IMR-90 (cell line): Measurements from ENCODE around the gene RASSF4. TPM values are rescaled to one million over a fixed set of nuclear protein-coding genes. Genes with fewer than 3 reads are reported as not detected.

Source experiments
- ATAC-seq: fragments of 200-7000 bp; cut with Tn5 transposase; 2 replicates; pipeline ENCODE4 v1.9.1; 2020; ENCODE audit warnings: low read depth, mild to moderate bottlenecking, moderate library complexity
- BruUV-seq: library from RNA; stranded (reverse); fragments of 400-500 nt; replicated peaks from 2 replicates; lab custom pipeline; 2021; lab: Mats Ljungman, UMichigan
- CTCF ChIA-PET: fragments of 300-600 bp; formaldehyde crosslinking; extraction: SDS; loops from one replicate; lab custom pipeline; 2021; ENCODE audit warnings: antibody characterized with exemption; lab: Yijun Ruan, JAX
- POLR2A ChIA-PET: fragments of 300-600 bp; sonication (Branson Sonifier 250); formaldehyde crosslinking; loops from one replicate; lab custom pipeline; 2022; ENCODE audit warnings: antibody characterized with exemption; ENCODE audit not compliant: unreplicated experiment; lab: Charles Lee
- DNase-seq: peaks from one replicate; pipeline ENCODE4 v3.0.0; 2013
- H2AFZ ChIP-seq: replicated peaks from 2 replicates; pipeline ENCODE3; 2013; ENCODE audit warnings: low read length, mild to moderate bottlenecking; ENCODE audit not compliant: poor library complexity
- H2AK5ac ChIP-seq: 2 replicates; pipeline ENCODE4 v1.6.1; 2013; ENCODE audit warnings: low read depth, low read length, inconsistent platforms
- H2AK9ac ChIP-seq: replicated peaks from 2 replicates; pipeline ENCODE3; 2013; ENCODE audit warnings: mild to moderate bottlenecking, low read depth, low read length, moderate library complexity; ENCODE audit not compliant: poor library complexity
- H2BK120ac ChIP-seq: 2 replicates; pipeline ENCODE4 v1.6.1; 2013; ENCODE audit warnings: low read depth, low read length, inconsistent platforms
- H2BK15ac ChIP-seq: 3 replicates; pipeline ENCODE4 v1.6.1; 2013; ENCODE audit warnings: low read depth, low read length, inconsistent platforms
- H2BK20ac ChIP-seq: 2 replicates; pipeline ENCODE4 v1.6.1; 2013; ENCODE audit warnings: low read depth, mild to moderate bottlenecking, inconsistent platforms, low read length, moderate library complexity
- H2BK5ac ChIP-seq: 2 replicates; pipeline ENCODE4 v1.6.1; 2013; ENCODE audit warnings: mild to moderate bottlenecking, low read depth, low read length, inconsistent platforms; ENCODE audit not compliant: poor library complexity, severe bottlenecking
- H3K14ac ChIP-seq: replicated peaks from 2 replicates; pipeline ENCODE4 v1.6.1; 2013; ENCODE audit warnings: low read depth, low read length, inconsistent platforms
- H3K18ac ChIP-seq: 2 replicates; pipeline ENCODE4 v1.6.1; 2013; ENCODE audit warnings: low read depth, low read length, control low read depth
- H3K23ac ChIP-seq: 2 replicates; pipeline ENCODE4 v1.6.1; 2013; ENCODE audit warnings: low read depth, low read length, inconsistent platforms
- H3K27ac ChIP-seq: 2 replicates; pipeline ENCODE4 v1.5.1; 2013; ENCODE audit warnings: mild to moderate bottlenecking, control low read depth, low read length; ENCODE audit not compliant: insufficient read depth
- H3K27me3 ChIP-seq: 2 replicates; pipeline ENCODE4 v1.6.1; 2013; ENCODE audit warnings: low read length; ENCODE audit not compliant: control insufficient read depth, insufficient read depth
- H3K36me3 ChIP-seq: 2 replicates; pipeline ENCODE4 v1.6.1; 2013; ENCODE audit warnings: low read length, mixed read lengths; ENCODE audit not compliant: control insufficient read depth, insufficient read depth
- H3K4ac ChIP-seq: 2 replicates; pipeline ENCODE4 v1.6.1; 2013; ENCODE audit warnings: low read depth, low read length, inconsistent platforms
- H3K4me1 ChIP-seq: 2 replicates; pipeline ENCODE4 v1.6.1; 2013; ENCODE audit warnings: low read length, mixed read lengths; ENCODE audit not compliant: control insufficient read depth, insufficient read depth
- H3K4me2 ChIP-seq: 2 replicates; pipeline ENCODE4 v1.6.1; 2013; ENCODE audit warnings: low read depth, mild to moderate bottlenecking, control low read depth, low read length, moderate library complexity
- H3K4me3 ChIP-seq: 2 replicates; pipeline ENCODE4 v1.5.1; 2013; ENCODE audit warnings: low read depth, mild to moderate bottlenecking, control low read depth, low read length, moderate library complexity; ENCODE audit not compliant: insufficient read depth
- H3K56ac ChIP-seq: 2 replicates; pipeline ENCODE4 v1.6.1; 2013; ENCODE audit warnings: low read length, inconsistent platforms; ENCODE audit not compliant: insufficient read depth; ENCODE audit errors: extremely low read depth
- H3K79me1 ChIP-seq, 2 experiments: 2 replicates each; pipeline ENCODE4 v1.6.1; 2013; ENCODE audit warnings: low read length in 2 of 2, inconsistent platforms in 1 of 2, low read depth in 1 of 2
- H3K9ac ChIP-seq: 2 replicates; pipeline ENCODE4 v1.6.1; 2013; ENCODE audit warnings: low read depth, low read length, control low read depth
- H3K9me1 ChIP-seq: 2 replicates; pipeline ENCODE4 v1.6.1; 2013; ENCODE audit warnings: low read length, inconsistent platforms; ENCODE audit not compliant: insufficient read depth
- H3K9me3 ChIP-seq: 2 replicates; pipeline ENCODE4 v1.6.1; 2013; ENCODE audit warnings: low read length; ENCODE audit not compliant: control insufficient read depth, insufficient read depth
- H4K20me1 ChIP-seq: 2 replicates; pipeline ENCODE4 v1.6.1; 2013; ENCODE audit warnings: low read length, inconsistent platforms; ENCODE audit not compliant: insufficient read depth
- H4K5ac ChIP-seq: 2 replicates; pipeline ENCODE4 v1.6.1; 2013; ENCODE audit warnings: mild to moderate bottlenecking, low read depth, low read length, control low read depth
- H4K8ac ChIP-seq, 2 experiments: 2 replicates each; pipeline ENCODE4 v1.6.1; 2013; ENCODE audit warnings: low read depth in 2 of 2, low read length in 2 of 2, control low read depth in 1 of 2, inconsistent platforms in 1 of 2
- H4K91ac ChIP-seq: 2 replicates; pipeline ENCODE4 v1.6.1; 2013; ENCODE audit warnings: low read depth, low read length, inconsistent platforms; ENCODE audit not compliant: insufficient read depth
- BHLHE40 ChIP-seq: fragments of 150-350 bp; IDR thresholded peaks from 2 replicates; pipeline ENCODE4 v1.6.1; 2016; ENCODE audit warnings: mild to moderate bottlenecking, low read depth, low read length
- CEBPB ChIP-seq: IDR thresholded peaks from 2 replicates; pipeline ENCODE4 v1.6.1; 2012; ENCODE audit warnings: low read depth, low read length, improper control_type of control experiment
- CHD1 ChIP-seq: IDR thresholded peaks from 2 replicates; pipeline ENCODE4 v1.6.1; 2012; ENCODE audit warnings: low read depth, low read length, improper control_type of control experiment
- CTCF ChIP-seq: conservative IDR thresholded peaks from 2 replicates; pipeline ENCODE4 v1.5.1; 2012; ENCODE audit warnings: mild to moderate bottlenecking, low read depth, low read length, improper control_type of control experiment
- ELK1 ChIP-seq: fragments of 150-350 bp; IDR thresholded peaks from 2 replicates; pipeline ENCODE4 v1.6.1; 2016; ENCODE audit warnings: low read depth, mild to moderate bottlenecking, low read length, moderate library complexity, borderline replicate concordance
- FOS ChIP-seq: fragments of 150-350 bp; IDR thresholded peaks from 2 replicates; pipeline ENCODE4 v1.6.1; 2016; ENCODE audit warnings: low read depth, low read length
- MAFK ChIP-seq: IDR thresholded peaks from 2 replicates; pipeline ENCODE4 v1.6.1; 2012; ENCODE audit warnings: low read depth, low read length, improper control_type of control experiment
- MAZ ChIP-seq: IDR thresholded peaks from 2 replicates; pipeline ENCODE4 v1.6.1; 2012; ENCODE audit warnings: low read depth, mild to moderate bottlenecking, low read length, improper control_type of control experiment, moderate library complexity, borderline replicate concordance
- MXI1 ChIP-seq: IDR thresholded peaks from 2 replicates; pipeline ENCODE4 v1.6.1; 2012; ENCODE audit warnings: low read depth, mild to moderate bottlenecking, low read length, moderate library complexity, borderline replicate concordance
- NFE2L2 ChIP-seq: fragments of 150-350 bp; IDR thresholded peaks from 2 replicates; pipeline ENCODE4 v1.6.1; 2016; ENCODE audit warnings: low read depth, mild to moderate bottlenecking, low read length
- POLR2A ChIP-seq: IDR thresholded peaks from 2 replicates; pipeline ENCODE4 v1.6.1; 2012; ENCODE audit warnings: mild to moderate bottlenecking, low read depth, low read length
- RAD21 ChIP-seq: IDR thresholded peaks from 2 replicates; pipeline ENCODE4 v1.6.1; 2012; ENCODE audit warnings: low read length, improper control_type of control experiment
- RCOR1 ChIP-seq: IDR thresholded peaks from 2 replicates; pipeline ENCODE4 v1.6.1; 2012; ENCODE audit warnings: mild to moderate bottlenecking, low read length, improper control_type of control experiment; ENCODE audit not compliant: insufficient replicate concordance
- RFX5 ChIP-seq: IDR thresholded peaks from 2 replicates; pipeline ENCODE4 v1.8.0; 2012; ENCODE audit warnings: low read depth, mild to moderate bottlenecking, low read length, moderate library complexity
- SMC3 ChIP-seq: fragments of 150-350 bp; IDR thresholded peaks from 2 replicates; pipeline ENCODE4 v1.6.1; 2016; ENCODE audit warnings: low read depth, mild to moderate bottlenecking, antibody characterized with exemption, low read length, moderate library complexity
- WGBS, 2 experiments: methylation state at CpG; one replicate each; pipeline versions ENCODE4 v1.1.5 to v1.1.7; 2013; ENCODE audit warnings: missing lambda C conversion rate in 2 of 2; ENCODE audit not compliant: insufficient read length in 1 of 2; ENCODE audit errors: extremely low coverage in 2 of 2; 5-methylcytosine and 5-hydroxymethylcytosine counted together
- dilution Hi-C: fragments of 300-500 bp; cut with HindIII; formaldehyde crosslinking; loops from one replicate; pipeline ENCODE4 v1.14.3; 2018; ENCODE audit warnings: low sequenced_read_pairs; ENCODE audit not compliant: unreplicated experiment
- in situ Hi-C: fragments of 300-500 bp; cut with MboI; formaldehyde crosslinking; loops from 3 replicates; pipeline ENCODE4 v1.14.3; 2019; ENCODE audit warnings: low sequenced_read_pairs, inconsistent platforms, mixed read lengths
- intact Hi-C: fragments of 100-400 bp; cut with micrococcal nuclease; formaldehyde crosslinking; loops from 2 replicates; pipeline ENCODE4 v1.10.0; 2022
- polyA plus RNA-seq, 3 experiments: library from polyadenylated mRNA; depleted of rRNA; stranded (reverse); fragments of >200 nt; gene quantifications; 2 replicates each; pipeline ENCODE4 v1.2.3, GENCODE V29; 2012; ENCODE audit warnings: low replicate concordance in 1 of 3
- total RNA-seq: library from RNA; depleted of rRNA; stranded (reverse); fragments of >200 nt; gene quantifications from 2 replicates; pipeline ENCODE4 v1.2.3, GENCODE V29; 2012
- TF ChIP-seq, protein P1 (sequence below): fragments of 150-350 bp; IDR thresholded peaks from 2 replicates; pipeline ENCODE4 v1.6.1; 2017; ENCODE audit warnings: mild to moderate bottlenecking, antibody characterized with exemption, low read length, low read depth

RASSF4 gene
- total and polyA plus RNA-seq, 2 of the 4 experiments (the other 2 are of a cell fraction): 5.9 to 8.6 TPM

- Histone ChIP-seq H3K14ac (no peak overlapping the region), H2BK5ac (no peak overlapping the region), H3K4me2 (no peak overlapping the region), H3K4me1 (no peaks in the 10 kb centered on the region), H2AFZ (no peak overlapping the region), H3K36me3 (no peaks in the 10 kb centered on the region), H3K4me3 (no peak overlapping the region), H3K79me1 (no peaks in the 10 kb centered on the region), H2BK20ac (no peak overlapping the region), H4K8ac (no peak overlapping the region), H2BK120ac (no peak overlapping the region), H3K27ac (no peak overlapping the region), H3K9me3 (no peaks in the 10 kb centered on the region), H2BK15ac (no peak overlapping the region), H2AK9ac (no peak overlapping the region), H3K9me1 (no peaks in the 10 kb centered on the region), H3K9ac (no peak overlapping the region), H2AK5ac (no peak overlapping the region), H3K56ac (no peak overlapping the region), H3K27me3 (peaks cover 50% of the 10 kb centered on the region), H3K18ac (no peak overlapping the region), H4K5ac (no peak overlapping the region), H4K91ac (no peak overlapping the region), H3K4ac (no peak overlapping the region), H4K20me1 (no peaks in the 10 kb centered on the region), H3K23ac (no peak overlapping the region)
- in situ Hi-C loops (no loop called here), dilution Hi-C loops (no loop called here), intact Hi-C loops (no loop called here)
- ATAC-seq: no peak
- TF ChIP-seq, protein P1, sequence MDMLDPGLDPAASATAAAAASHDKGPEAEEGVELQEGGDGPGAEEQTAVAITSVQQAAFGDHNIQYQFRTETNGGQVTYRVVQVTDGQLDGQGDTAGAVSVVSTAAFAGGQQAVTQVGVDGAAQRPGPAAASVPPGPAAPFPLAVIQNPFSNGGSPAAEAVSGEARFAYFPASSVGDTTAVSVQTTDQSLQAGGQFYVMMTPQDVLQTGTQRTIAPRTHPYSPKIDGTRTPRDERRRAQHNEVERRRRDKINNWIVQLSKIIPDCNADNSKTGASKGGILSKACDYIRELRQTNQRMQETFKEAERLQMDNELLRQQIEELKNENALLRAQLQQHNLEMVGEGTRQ: no peak
- TF ChIP-seq CTCF (no peak), FOS (no peak), ELK1 (no peak), RCOR1 (no peak), MAZ (no peak), RFX5 (no peak), BHLHE40 (no peak), NFE2L2 (no peak), SMC3 (no peak), CHD1 (no peak), RAD21 (no peak), CEBPB (no peak), MXI1 (no peak), POLR2A (no peak), MAFK (no peak)
- CTCF ChIA-PET: interaction anchor here (0.6 kb wide), 1 partner anchor 42 kb away, joined by 9 read pairs; no protein-coding TSS in a partner anchor
- no CpG with 5 or more reads among the region's 7 CpGs for WGBS, 2 experiments
- POLR2A ChIA-PET: no interaction called here
- DNase-seq: no peak
- no TSS peak for BruUV-seq
These were observed 49.0 kb upstream of the RASSF4 start for GRCh38 chr10:44910602-44911001.
